ENCODE data around the gene CLOCK.

DNA sequence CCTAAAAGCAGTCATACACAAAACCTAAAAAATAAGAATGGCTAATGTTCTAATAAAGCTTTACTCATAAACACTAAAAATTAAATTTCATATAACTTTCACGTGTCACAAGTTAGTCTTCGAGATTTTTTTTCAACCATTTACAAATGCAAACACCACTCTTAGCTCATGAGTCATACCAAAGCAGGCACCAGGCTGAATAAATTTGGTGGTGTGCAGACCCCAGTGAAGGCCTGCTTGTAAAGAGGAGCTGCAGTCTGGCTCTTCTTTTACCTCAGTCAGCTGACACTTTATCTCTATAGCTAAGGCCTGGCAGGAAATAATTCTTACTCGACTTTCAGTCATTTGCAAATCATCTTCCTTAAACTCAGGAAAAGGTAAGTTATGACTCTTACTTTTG, 37.4 kb downstream of the CLOCK start:
- TF ChIP-seq TCF12 (IDR thresholded peaks at IDR 0.05; ENCODE audit: low read depth, low read length) (no peak), HCFC1 (IDR thresholded peaks at IDR 0.05; ENCODE audit: low read length) (no peak), SP1 (IDR thresholded peaks at IDR 0.05; ENCODE audit: low read depth, low read length) (no peak), RAD21 (IDR thresholded peaks at IDR 0.05; ENCODE audit: insufficient read depth, low read depth, low read length) (no peak), ZNF384 (IDR thresholded peaks at IDR 0.05; ENCODE audit: borderline replicate concordance, low read depth, low read length) (no peak), IKZF1 (conservative IDR thresholded peaks at IDR 0.05) (no peak), EP300 (IDR thresholded peaks at IDR 0.05; ENCODE audit: borderline replicate concordance in 1 of 2, control insufficient read depth in 1 of 2, low read depth in 2 of 2, low read length in 2 of 2) (no peak), MYC (IDR thresholded peaks at IDR 0.05; ENCODE audit: insufficient read depth, insufficient read length, insufficient replicate concordance, low read length, severe bottlenecking) (no peak), JUND (IDR thresholded peaks at IDR 0.05; ENCODE audit: low read depth, low read length) (no peak), EZH2 (IDR thresholded peaks at IDR 0.05; ENCODE audit: borderline replicate concordance, control insufficient read depth, low read depth, low read length) (no peak), TARDBP (IDR thresholded peaks at IDR 0.05; ENCODE audit: borderline replicate concordance) (no peak)
- TF ChIP-seq, protein P1, sequence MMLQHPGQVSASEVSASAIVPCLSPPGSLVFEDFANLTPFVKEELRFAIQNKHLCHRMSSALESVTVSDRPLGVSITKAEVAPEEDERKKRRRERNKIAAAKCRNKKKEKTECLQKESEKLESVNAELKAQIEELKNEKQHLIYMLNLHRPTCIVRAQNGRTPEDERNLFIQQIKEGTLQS (IDR thresholded peaks at IDR 0.05; ENCODE audit: borderline replicate concordance, extremely low read depth, low read depth, low read length), result no peak
- TF ChIP-seq, protein P2, sequence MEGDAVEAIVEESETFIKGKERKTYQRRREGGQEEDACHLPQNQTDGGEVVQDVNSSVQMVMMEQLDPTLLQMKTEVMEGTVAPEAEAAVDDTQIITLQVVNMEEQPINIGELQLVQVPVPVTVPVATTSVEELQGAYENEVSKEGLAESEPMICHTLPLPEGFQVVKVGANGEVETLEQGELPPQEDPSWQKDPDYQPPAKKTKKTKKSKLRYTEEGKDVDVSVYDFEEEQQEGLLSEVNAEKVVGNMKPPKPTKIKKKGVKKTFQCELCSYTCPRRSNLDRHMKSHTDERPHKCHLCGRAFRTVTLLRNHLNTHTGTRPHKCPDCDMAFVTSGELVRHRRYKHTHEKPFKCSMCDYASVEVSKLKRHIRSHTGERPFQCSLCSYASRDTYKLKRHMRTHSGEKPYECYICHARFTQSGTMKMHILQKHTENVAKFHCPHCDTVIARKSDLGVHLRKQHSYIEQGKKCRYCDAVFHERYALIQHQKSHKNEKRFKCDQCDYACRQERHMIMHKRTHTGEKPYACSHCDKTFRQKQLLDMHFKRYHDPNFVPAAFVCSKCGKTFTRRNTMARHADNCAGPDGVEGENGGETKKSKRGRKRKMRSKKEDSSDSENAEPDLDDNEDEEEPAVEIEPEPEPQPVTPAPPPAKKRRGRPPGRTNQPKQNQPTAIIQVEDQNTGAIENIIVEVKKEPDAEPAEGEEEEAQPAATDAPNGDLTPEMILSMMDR (IDR thresholded peaks at IDR 0.05 in 2 of 3, conservative IDR thresholded peaks at IDR 0.05 in 1 of 3; ENCODE audit: control insufficient read depth in 2 of 3, extremely low read depth in 1 of 3, insufficient read depth in 1 of 3, low read depth in 3 of 3, low read length in 3 of 3), result no peak
